ENCODE measurements around the gene SMC1A.
"Not testable (repeated sequence)": the region's sequence is repeated elsewhere in the genome, so short reads cannot be mapped to it uniquely, and the experiment has no call there.

Gene SMC1A

DNA sequence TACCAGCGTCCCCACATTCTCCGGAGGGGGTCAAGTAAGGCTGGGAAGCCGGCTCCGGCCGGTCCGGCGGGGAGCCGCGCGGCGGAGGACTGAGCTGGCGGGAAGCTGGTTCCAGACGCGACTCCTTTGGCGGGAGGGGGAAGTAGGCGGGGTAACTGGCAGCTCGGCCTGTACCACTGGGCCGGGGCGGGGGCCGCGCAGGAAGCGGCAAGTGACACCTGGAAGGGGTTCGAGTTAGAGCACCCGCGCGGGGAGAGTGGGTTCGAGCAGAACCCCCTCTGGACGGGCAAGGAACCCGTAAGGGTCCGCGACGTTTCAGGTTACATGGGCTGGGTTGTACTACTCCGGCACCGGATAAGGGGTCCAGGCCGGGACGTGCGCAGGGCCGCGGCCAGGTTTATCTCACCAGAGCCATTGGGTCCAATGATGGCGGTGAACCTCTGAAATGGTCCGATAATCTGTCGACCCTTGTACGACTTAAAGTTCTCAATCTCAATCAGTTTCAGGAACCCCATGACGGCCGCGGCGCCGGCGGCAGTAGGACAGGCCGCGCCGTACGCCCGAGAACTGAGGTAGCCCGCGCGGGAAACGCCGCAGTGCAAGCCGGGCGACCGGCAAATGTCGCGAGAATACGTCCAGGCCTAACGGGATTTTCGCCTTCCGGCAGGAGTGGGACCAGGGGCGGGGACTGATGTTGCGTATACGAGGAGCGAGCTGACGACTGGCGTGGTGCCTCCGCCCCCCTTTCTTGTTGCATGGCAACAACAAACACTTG, at the start of gene SMC1A:
Gene SMC1A (minus strand): TSS at position 569 of the 775 bp plus-strand sequence. CDS start 54 bp downstream, at position 515.
- ATAC-seq, result peak; percentile 95

DNA sequence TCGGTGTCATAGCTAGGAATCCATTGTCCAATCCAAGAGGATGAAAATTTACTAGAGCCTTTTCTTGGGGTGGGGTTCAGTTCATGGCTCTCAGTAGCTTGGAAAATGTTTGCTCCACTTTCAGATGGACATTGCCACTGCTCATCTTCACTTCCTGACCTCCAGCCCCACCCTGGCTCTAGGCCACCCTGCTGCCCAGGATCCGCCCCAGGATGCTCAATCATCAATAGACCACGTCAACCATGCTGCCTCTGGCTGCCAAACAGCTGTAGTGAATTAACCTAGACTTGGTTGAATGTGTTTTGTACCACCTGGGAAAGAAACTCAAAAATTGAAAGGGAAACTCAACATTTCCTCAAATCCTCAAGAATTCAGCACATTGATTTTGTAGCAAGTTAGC, 48.9 kb upstream of the SMC1A start:
- no peak for DNase-seq
- no peak for ATAC-seq

More for the DNA sequence above, at the start of gene SMC1A:
- DNase-seq, result peak; percentile 92

GRCh38 chrX:53468659-53469058, 46.2 kb upstream of the SMC1A start:
- not testable (repeated sequence) for DNase-seq, ATAC-seq

- ATAC-seq (no peak), DNase-seq (no peak)
Measured at GRCh38 chrX:53458082-53458481, 35.6 kb upstream of the SMC1A start.

DNA sequence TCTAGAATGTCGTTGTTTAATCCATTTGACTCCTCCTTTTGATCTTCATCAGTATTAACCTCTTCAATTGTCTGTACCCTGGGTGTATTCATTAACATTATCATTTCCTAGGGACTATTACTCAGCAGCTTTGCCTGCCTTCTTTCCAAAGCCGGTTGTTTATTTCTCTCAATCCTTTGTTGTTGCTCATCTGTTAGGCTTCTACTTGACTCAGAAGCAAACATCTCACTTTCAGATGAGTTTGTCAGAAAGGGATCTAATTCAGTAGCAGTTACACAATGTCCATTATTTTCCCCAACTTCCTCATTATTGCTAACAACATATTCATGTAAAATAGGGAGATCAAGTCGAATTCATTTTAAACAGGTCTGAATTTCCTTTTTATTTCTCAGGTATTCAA, 33.8 kb upstream of the SMC1A start:
- DNase-seq (no peak), ATAC-seq (no peak)

GRCh38 chrX:53452812-53453211, 30.4 kb upstream of the SMC1A start:
- no peak for DNase-seq
- ATAC-seq, result no peak

GRCh38 chrX:53449632-53450031, 27.2 kb upstream of the SMC1A start:
- DNase-seq, result no peak
- ATAC-seq, result no peak

GRCh38 chrX:53447441-53447840, 25.0 kb upstream of the SMC1A start:
- no peak for ATAC-seq
- DNase-seq, result no peak

DNA sequence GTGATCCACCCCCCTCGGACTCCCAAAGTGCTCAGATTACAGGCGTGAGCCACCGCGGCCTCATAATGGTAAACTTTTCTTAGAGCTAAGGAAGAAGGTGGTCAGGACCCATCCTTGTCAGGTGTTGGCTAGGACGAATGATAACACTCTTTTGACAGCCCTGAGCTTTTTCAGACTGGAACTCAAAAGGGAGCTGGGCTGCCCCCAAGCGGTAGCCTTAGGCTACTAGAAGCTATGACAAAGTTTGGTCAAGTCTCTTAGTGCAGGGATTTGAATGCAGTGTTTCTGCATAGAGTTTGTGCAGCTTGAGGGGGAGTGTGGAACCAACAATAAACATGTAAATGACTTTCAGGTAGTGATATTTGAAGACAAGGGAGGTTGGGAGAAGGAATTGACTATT, 23.5 kb upstream of the SMC1A start:
- DNase-seq (peak; percentile 44), ATAC-seq (no peak)

DNA sequence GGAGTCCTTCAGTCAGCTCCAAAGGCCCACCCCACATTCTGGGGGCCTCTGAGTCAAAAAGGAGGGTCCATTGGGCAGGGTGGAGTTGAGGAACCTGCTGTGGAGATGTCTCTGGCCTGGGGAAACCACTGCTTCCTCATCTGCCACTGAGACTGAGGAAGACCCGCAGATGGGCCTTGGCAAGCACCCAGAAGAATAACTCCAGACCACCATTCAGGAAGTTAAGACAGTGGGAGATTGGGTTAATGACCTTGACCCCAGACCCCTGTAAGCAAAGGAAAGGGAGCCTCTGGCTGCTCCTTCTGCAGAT, 19.8 kb upstream of the SMC1A start:
- no peak for DNase-seq
- no peak for ATAC-seq

GRCh38 chrX:53441531-53442321, 19.3 kb upstream of the SMC1A start:
- DNase-seq (peak; percentile 78), ATAC-seq (peak; percentile 87)

- DNase-seq (peak; percentile 42), ATAC-seq (peak; percentile 30)
Measured at GRCh38 chrX:53440621-53441517, 18.4 kb upstream of the SMC1A start.

DNA sequence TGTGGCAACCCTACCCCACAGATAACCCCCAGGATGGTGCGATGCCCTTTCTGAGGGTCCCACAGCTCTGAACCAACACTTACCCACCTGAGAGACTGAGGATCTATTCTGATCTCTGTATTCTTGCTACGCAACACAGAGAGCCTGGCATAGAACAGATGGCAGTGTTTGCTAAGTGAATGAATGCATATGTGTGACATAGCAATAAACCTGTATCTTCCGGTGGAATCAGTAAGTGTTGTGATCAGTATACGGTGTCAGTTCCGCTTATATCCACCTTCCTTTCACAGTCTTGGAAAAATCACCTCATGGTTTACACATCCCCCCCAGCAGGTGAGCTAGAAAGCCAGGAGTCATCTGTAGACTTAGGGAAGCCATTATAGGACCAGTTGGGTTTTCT, 17.6 kb upstream of the SMC1A start:
- no peak for ATAC-seq

GRCh38 chrX:53438832-53439230, 16.4 kb upstream of the SMC1A start:
- DNase-seq (no peak), ATAC-seq (no peak)

More for the DNA sequence above, 17.6 kb upstream of the SMC1A start:
- no peak for DNase-seq

DNA sequence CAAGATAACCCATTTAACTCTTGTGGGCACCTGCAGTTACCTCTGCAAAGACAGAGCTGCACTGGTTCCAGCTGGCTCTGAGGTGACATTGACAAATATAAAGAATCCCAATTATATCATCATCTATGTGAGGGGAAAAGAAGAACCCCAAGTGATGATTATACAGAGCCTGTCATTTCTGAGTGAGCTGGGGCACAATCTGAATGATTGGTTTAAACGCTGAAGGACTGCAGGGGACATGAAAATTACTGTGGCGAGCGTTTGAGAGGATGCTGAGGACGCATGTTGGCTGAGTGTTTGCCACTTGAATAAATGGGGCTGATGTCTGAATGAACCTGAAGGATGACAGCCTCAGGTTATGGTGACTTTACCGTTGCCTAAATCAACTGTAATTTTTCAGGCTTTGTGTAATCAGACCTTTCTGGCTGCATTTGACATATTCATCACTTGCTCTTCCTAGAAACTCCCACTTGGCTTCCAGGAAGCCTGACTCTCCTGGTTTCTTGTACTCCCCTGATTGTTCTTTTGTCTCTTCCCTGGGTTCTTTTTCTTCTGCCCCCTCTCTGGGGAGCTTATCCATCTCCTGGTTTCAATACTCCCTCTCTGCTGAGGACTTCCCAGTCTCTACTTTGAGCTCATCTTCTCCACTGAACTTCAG, 15.8 kb upstream of the SMC1A start:
- ATAC-seq (no peak), DNase-seq (no peak)

DNA sequence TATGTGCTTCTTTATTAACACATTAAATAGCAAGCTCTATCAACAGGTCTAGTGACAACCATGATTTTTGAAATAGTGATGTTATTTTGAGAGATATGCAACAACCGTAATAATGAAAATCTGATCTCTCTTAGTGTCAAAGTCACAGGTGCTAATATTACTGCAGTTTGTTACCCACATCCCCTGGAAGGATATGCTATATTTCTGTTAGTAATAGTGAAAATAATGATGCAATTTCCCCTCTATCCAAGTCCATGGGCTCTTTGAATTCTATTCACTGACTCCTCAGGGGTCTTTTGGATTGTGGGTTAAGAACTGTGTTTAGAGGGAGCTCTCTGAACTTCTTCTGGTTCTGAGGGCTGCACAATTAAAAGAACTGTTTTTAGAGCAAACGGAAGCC, 14.8 kb upstream of the SMC1A start:
- ATAC-seq (no peak), DNase-seq (no peak)

- ATAC-seq (peak; percentile 67), DNase-seq (peak; percentile 56)
Measured at GRCh38 chrX:53435997-53436396, 13.5 kb upstream of the SMC1A start.

GRCh38 chrX:53433651-53434639, 11.5 kb upstream of the SMC1A start, which contains the start of gene HSD17B10:
TSS of gene HSD17B10 (minus strand) at chrX:53434370. CDS start at chrX:53434345, 25 bp downstream.
- DNase-seq, result peak; percentile 90
- peak; percentile 97 for ATAC-seq

- DNase-seq (no peak), ATAC-seq (no peak)
Measured at GRCh38 chrX:53430231-53430630, 7.8 kb upstream of the SMC1A start.

DNA sequence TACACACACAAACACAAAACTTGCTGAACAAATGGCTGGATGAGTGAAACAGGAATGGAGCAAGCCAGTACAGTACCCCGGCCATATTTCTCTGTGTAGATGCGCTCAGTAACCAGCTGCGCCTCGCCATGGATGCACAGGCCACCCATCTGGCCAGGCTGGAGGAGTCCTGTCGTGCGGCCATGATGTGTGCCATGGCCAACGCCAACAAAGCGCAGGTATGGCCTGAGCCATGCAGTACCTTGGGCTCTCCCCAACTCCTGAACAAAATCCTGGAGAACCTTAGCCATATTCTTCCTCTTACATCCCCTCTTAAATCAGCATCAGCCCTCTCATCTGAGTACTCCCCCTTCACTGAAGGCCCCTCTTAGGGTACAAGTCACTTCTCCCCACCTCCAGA, 7.3 kb upstream of the SMC1A start:
- DNase-seq, result no peak
- no peak for ATAC-seq

- no peak for ATAC-seq
- DNase-seq, result no peak
Measured at GRCh38 chrX:53422861-53423306, 430 bp upstream of the SMC1A start, which contains the start of gene RIBC1. TSS of gene RIBC1 (plus strand) at chrX:53422873. CDS start at chrX:53426277, 3,404 bp downstream.
